Neural cell (in vitro differentiated cells): ENCODE data around the gene ACTG1. TPM values are rescaled to one million over a fixed set of nuclear protein-coding genes. Genes with fewer than 3 reads are reported as not detected.

Experiments used
- H2AFZ ChIP-seq: fragments of 200-600, 300-800 bp; sonication (generic), shearing (Covaris generic); 2 replicates; pipeline ENCODE4 v1.6.0; 2014; ENCODE audit warnings: low read depth, mild to moderate bottlenecking, antibody characterized with exemption, low read length, moderate library complexity
- H3F3A ChIP-seq: fragments of 200-600 bp; shearing (Covaris generic); 2 replicates; pipeline ENCODE4 v1.6.1; 2016; ENCODE audit warnings: mild to moderate bottlenecking, moderate library complexity, mixed read lengths, antibody characterized with exemption, low read length; ENCODE audit not compliant: insufficient read depth, poor library complexity, severe bottlenecking
- H3K27ac ChIP-seq: fragments of 200-600, 300-800 bp; sonication (generic), shearing (Covaris generic); 2 replicates; pipeline ENCODE4 v1.5.1; 2014; ENCODE audit warnings: mild to moderate bottlenecking, low read length, moderate library complexity
- H3K27me3 ChIP-seq: fragments of 300-800, 200-600 bp; sonication (generic), shearing (Covaris generic); 2 replicates; pipeline ENCODE4 v1.6.0; 2014; ENCODE audit warnings: mild to moderate bottlenecking, low read depth, low read length, moderate library complexity; ENCODE audit not compliant: insufficient read depth
- H3K36me3 ChIP-seq: fragments of 300-800, 200-600 bp; sonication (generic), shearing (Covaris generic); 2 replicates; pipeline ENCODE4 v1.5.1; 2014; ENCODE audit warnings: mild to moderate bottlenecking, antibody characterized with exemption, low read length, moderate library complexity; ENCODE audit not compliant: insufficient read depth
- H3K4me2 ChIP-seq: fragments of 300-800, 200-600 bp; sonication (generic), shearing (Covaris generic); 2 replicates; pipeline ENCODE4 v1.6.0; 2014; ENCODE audit warnings: mild to moderate bottlenecking, low read length
- H3K4me3 ChIP-seq: fragments of 300-800, 200-600 bp; sonication (generic), shearing (Covaris generic); 2 replicates; pipeline ENCODE4 v1.5.1; 2014; ENCODE audit warnings: mild to moderate bottlenecking, low read length, moderate library complexity
- H3K79me2 ChIP-seq: fragments of 200-600 bp; shearing (Covaris generic); replicated peaks from 2 replicates; pipeline ENCODE4 v1.6.0; 2014; ENCODE audit warnings: mild to moderate bottlenecking, low read length, moderate library complexity; ENCODE audit not compliant: insufficient read depth
- H3K9ac ChIP-seq: fragments of 300-800, 200-600 bp; sonication (generic), shearing (Covaris generic); 2 replicates; pipeline ENCODE4 v1.6.1; 2016; ENCODE audit warnings: mild to moderate bottlenecking, low read length, mixed read lengths
- H3K9me2 ChIP-seq: fragments of 200-600 bp; shearing (Covaris generic); 2 replicates; pipeline ENCODE4 v1.6.1; 2016; ENCODE audit warnings: mild to moderate bottlenecking, low read length, mixed read lengths; ENCODE audit not compliant: insufficient read depth
- H3K9me3 ChIP-seq: fragments of 200-600, 300-800 bp; sonication (generic), shearing (Covaris generic); 2 replicates; pipeline ENCODE4 v1.6.1; 2016; ENCODE audit warnings: mild to moderate bottlenecking, mixed run types, low read length, moderate library complexity, mixed read lengths
- H4K20me1 ChIP-seq: fragments of 200-600 bp; shearing (Covaris generic); 2 replicates; pipeline ENCODE4 v1.6.1; 2016; ENCODE audit warnings: mild to moderate bottlenecking, mixed run types; ENCODE audit not compliant: insufficient read depth
- CTCF ChIP-seq: fragments of 450-650 bp; IDR thresholded peaks from 2 replicates; pipeline ENCODE4 v1.5.1; 2014; ENCODE audit warnings: antibody characterized with exemption, mild to moderate bottlenecking, moderate library complexity; ENCODE audit not compliant: poor library complexity, severe bottlenecking
- EP300 ChIP-seq: fragments of 450-650 bp; conservative IDR thresholded peaks from 2 replicates; pipeline ENCODE4 v1.6.1; 2014; ENCODE audit warnings: antibody characterized with exemption, mild to moderate bottlenecking, moderate library complexity; ENCODE audit not compliant: poor library complexity, severe bottlenecking
- EZH2 ChIP-seq: fragments of 200-600, 300-800 bp; shearing (Covaris generic), sonication (generic); IDR thresholded peaks from 2 replicates; pipeline ENCODE4 v1.6.1; 2014; ENCODE audit warnings: antibody characterized with exemption, low read length, borderline replicate concordance, mild to moderate bottlenecking; ENCODE audit not compliant: insufficient read depth, poor library complexity, severe bottlenecking
- MXI1 ChIP-seq: fragments of 450-650 bp; conservative IDR thresholded peaks from 2 replicates; pipeline ENCODE4 v1.6.1; 2014; ENCODE audit warnings: antibody characterized with exemption, mild to moderate bottlenecking; ENCODE audit not compliant: poor library complexity, severe bottlenecking
- POLR2AphosphoS5 ChIP-seq: IDR thresholded peaks from 2 replicates; pipeline ENCODE4 v1.6.1; 2012
- RAD21 ChIP-seq: fragments of 450-650 bp; conservative IDR thresholded peaks from 2 replicates; pipeline ENCODE4 v1.6.1; 2014; ENCODE audit warnings: antibody characterized with exemption, mild to moderate bottlenecking, moderate library complexity
- REST ChIP-seq: IDR thresholded peaks from 2 replicates; pipeline ENCODE4 v1.6.1; 2012; ENCODE audit warnings: borderline replicate concordance
- SMC3 ChIP-seq: fragments of 450-650 bp; conservative IDR thresholded peaks from 2 replicates; pipeline ENCODE4 v1.6.1; 2014; ENCODE audit warnings: antibody characterized with exemption, mild to moderate bottlenecking, moderate library complexity; ENCODE audit not compliant: poor library complexity
- TAF1 ChIP-seq: IDR thresholded peaks from 2 replicates; pipeline ENCODE4 v1.6.1; 2012; ENCODE audit warnings: low read depth
- polyA plus RNA-seq: library from polyadenylated mRNA; depleted of rRNA; stranded (reverse); fragments of >200 nt; gene quantifications from 2 replicates; pipeline ENCODE4 v1.2.3, GENCODE V29; 2014

The ACTG1 gene
- polyA plus RNA-seq, 1 donor from 2014 or later, result 9,187 TPM

- Histone ChIP-seq H3K9me2 (no peaks in the 10 kb centered on the region), H4K20me1 (no peaks in the 10 kb centered on the region), H3K27me3 (no peaks in the 10 kb centered on the region), H3K9ac (no peak overlapping the region), H3F3A (no peaks in the 10 kb centered on the region), H3K4me3 (no peak overlapping the region), H2AFZ (no peak overlapping the region), H3K9me3 (no peaks in the 10 kb centered on the region), H3K4me2 (no peak overlapping the region), H3K79me2 (no peaks in the 10 kb centered on the region), H3K36me3 (no peaks in the 10 kb centered on the region), H3K27ac (no peak overlapping the region)
- TF ChIP-seq RAD21, result no peak
- TF ChIP-seq POLR2AphosphoS5, result no peak
- no peak for TF ChIP-seq EP300
- no peak for TF ChIP-seq EZH2
- TF ChIP-seq CTCF, result no peak
- TF ChIP-seq REST, result no peak
- TF ChIP-seq SMC3, result no peak
- no peak for TF ChIP-seq TAF1
- TF ChIP-seq MXI1, result no peak
Observed at GRCh38 chr17:81528384-81528650, 15.7 kb upstream of the ACTG1 start.

GRCh38 chr17:81527591-81528383, 15.2 kb upstream of the ACTG1 start, which contains the start of gene FSCN2:
TSS of gene FSCN2 (plus strand) at chr17:81528377. CDS start at chr17:81528532, 155 bp downstream.
- Histone ChIP-seq H3K27ac (no peak within 1 kb of the TSS), H3K27me3 (no peaks in the 10 kb centered on the region), H4K20me1 (no peaks in the 10 kb centered on the region), H3K79me2 (no peaks in the 10 kb centered on the region), H3F3A (no peaks in the 10 kb centered on the region), H3K9me3 (no peaks in the 10 kb centered on the region), H2AFZ (no peak within 1 kb of the TSS), H3K9ac (no peak within 1 kb of the TSS), H3K36me3 (no peaks in the 10 kb centered on the region), H3K9me2 (no peaks in the 10 kb centered on the region), H3K4me2 (no peak within 1 kb of the TSS), H3K4me3 (no peak within 1 kb of the TSS)
- TF ChIP-seq SMC3 (no peak), EZH2 (no peak), RAD21 (no peak), MXI1 (no peak), REST (no peak)
